SKM-1 (cell line): ENCODE results near the gene ZSWIM4.
"Not testable (repeated sequence)": the region's sequence is repeated elsewhere in the genome, so short reads cannot be mapped to it uniquely, and the experiment has no call there.

ENCODE experiments used
- DNase-seq: peaks from one replicate; lab custom pipeline; 2025; ENCODE audit not compliant: unreplicated experiment; lab: John Stamatoyannopoulos, UW

The ZSWIM4 gene

DNA sequence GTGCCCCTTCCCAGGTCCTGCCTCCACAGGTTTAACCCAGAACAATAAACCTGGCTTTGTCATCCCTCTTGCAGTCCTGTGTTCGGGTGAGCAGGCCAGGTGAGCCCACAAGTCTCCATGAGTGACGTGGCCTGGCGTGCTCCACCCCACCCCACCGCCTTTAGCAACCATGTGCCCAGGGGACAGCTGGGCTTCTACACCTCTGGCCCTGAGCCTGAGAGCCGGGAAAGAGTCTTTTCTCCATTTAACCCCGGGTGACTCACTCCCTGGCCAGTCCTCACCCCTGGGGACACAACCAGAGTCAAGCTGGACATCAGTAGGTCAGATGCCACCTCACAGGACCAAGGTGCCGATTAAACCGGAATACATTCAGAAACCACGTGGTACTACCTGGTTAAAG, 16.8 kb upstream of the ZSWIM4 start:
- DNase-seq = no peak

DNA sequence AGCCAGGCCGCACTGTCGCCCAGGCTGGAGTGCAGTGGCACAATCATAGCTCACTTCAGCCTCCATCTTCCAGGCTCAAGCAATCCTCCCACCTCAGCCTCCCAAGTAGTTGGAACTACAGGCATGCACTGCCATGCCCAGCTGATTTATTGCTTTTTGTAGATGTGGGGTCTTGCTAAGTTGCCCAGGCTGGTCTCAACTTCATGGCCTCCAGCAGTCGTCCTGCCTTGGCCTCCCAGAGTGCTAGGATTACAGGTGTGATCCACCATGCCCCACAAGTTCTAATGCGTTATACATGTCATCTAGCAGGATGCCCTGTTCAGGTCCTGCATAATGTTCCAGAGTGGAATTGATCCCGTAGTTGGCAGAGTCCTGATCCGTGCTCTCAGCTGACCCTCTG, 16.4 kb upstream of the ZSWIM4 start:
- no peak for DNase-seq

DNA sequence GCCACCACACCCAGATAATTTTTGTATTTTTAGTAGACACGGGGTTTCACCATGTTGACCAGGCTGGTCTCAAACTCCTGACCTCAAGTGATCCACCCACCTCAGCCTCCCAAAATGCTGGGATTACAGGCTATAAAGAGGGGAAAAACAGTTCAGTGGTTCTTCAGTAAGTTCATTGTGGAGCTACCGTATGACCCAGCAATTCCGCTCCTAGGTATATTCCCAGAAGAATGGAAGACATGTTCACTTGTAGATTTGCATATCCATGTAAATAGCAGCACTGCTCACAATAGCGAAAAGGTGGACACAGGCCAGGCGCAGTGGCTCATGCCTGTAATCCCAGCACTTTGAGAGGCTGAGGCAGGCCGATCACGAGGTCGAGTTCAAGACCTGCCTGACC, 15.4 kb upstream of the ZSWIM4 start:
- not testable (repeated sequence) for DNase-seq

DNA sequence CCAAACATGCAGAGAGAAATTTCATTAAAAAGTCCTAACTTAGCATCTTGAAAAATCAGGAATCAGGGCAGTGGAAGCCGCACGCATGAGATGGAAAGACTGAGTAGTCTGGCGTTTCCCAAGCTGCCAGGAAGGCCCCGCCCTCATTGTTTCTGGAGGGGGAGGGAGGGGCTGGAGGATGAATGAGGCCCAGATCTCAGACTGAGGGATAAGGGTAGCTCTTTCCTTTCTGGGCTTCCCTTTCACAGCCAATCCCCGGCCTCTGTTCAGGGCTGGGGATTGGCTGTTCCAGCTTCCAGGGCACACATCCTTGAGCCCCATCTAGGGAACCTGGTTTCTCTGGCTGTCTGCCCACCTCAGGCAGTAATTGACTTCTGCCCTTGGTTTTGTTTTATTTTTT, 13.7 kb upstream of the ZSWIM4 start:
- DNase-seq = no peak

DNA sequence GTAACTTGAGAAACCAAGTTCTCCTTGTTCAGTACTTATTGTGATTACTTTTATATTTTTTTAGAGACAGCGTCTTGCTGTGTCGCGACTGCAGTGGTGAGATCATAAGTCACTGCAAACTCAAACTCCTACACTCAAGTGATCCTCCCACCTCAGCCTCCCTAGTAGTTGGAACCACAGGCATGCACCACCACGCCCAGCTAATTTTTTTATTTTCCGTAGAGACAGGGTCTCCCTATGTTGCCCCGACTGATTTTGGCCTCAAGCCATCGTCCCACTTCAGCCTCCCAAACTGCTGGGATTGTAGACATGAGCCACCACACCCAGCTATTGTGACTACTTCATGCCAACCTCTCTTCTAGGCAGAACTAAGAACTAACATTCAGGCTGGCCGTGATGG, 12.7 kb upstream of the ZSWIM4 start:
- DNase-seq = no peak

DNA sequence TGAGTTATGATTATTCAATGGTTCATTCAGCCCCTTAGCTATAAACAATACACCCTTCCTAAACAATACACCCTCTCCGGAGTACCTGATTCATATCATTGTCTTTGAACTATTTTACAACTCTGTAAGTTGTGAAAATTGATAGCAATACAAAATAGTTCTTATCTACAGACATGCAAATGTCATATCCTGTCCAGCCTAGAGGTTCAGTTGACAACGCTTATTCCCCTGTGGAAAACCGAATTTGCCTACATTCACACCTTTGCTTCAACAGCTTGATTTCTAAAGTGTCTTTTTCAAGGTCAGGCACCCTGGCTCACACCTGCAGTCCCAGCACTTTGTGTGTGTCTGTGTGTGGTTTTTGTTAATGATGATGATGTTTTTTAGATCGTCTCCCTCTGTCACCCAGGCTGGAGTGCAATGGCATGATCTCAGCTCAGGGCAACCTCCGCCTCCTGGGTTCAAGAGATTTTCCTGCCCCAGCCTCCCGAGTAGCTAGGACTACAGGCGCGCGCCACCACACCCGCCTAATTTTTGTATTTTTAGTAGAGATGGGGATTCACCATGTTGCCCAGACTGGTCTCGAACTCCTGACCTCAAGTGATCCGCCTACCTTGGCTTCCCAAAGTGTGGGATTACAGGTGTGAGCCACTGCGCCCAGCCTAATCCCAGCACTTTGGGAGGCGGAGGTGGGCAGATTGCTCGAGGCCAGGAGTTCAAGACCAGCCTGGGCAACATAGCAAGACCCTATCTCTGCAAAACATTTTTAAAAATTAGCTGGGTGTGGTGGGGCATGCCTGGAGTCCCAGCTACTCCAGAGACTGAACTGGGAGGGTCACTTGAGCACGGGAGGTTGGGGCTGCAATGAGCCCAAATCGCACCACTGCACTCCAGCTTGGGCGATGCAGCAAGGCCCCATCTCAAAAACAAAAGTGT, 11.4 kb upstream of the ZSWIM4 start:
- DNase-seq = no peak

DNA sequence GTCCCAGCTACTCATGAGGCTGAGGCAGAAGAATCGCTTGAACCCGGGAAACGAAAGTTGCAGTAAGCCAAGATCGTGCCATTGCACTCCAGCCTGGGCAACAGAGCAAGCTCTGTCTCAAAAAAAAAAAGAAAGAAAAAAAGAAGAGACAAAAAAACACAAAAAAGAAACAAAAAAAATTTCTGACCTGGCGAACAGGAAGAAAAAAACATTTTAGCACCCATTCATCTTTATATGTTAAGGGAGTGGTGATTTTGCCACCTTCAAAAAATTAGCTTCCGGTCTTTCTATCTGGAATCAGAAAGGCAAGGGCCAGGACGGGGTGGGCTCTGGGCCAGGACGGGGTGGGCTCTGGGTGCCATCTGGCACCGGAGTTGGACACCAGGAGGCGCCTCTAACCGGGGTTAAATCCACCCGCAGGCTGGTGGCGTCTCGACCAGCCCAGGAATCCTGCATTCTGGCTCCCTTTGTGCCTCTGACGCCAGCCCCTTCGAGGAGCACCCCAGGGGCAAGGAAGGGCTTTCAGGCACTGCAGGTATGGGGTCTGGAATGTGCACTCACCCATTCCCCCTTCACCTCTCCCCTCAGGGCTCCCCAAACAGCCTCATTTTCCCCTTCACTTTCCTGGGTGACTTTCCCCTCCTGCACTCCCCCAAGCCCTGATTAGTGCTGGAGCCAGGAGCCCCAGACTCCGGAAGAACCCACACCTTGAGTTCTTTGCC, 10.4 kb upstream of the ZSWIM4 start:
- no peak for DNase-seq

DNA sequence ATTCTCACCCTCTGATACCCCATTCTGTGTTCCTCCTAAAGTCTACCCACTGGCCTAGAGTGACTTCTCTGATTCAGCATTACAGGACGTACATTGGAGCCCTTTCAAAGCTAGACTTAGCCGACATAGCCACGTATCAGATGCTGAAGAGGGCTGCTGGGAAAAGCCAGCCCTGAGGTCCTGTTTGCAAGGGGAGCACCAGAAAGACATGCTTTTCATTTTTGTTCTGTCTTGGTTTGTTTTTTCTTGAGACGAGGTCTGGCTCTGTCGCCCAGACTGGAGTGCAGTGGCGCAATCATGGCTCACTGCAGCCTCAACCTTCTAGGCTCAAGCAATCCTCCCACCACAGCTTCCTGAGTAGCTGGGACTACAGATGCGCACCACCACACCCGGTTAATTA, 6.3 kb upstream of the ZSWIM4 start:
- no peak for DNase-seq

DNA sequence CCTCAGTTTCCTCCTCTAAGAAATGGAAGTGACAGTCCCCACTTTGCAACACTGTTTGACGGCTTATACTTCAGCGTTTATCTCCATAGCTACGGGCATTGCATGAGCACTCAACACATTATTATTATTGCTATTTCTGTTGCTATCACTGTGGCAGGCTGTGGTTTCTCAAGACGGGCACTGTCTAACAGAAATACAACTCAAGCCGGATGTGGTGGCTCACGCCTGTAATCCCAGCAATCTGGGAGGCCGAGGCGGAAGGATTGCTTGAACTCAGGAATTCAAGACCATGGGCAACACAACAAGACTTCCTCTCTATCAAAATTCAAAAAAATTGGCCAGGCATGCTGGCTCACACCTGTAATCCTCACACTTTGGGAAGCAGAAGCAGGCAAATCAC, 4.9 kb upstream of the ZSWIM4 start:
- DNase-seq = peak; percentile 94

DNA sequence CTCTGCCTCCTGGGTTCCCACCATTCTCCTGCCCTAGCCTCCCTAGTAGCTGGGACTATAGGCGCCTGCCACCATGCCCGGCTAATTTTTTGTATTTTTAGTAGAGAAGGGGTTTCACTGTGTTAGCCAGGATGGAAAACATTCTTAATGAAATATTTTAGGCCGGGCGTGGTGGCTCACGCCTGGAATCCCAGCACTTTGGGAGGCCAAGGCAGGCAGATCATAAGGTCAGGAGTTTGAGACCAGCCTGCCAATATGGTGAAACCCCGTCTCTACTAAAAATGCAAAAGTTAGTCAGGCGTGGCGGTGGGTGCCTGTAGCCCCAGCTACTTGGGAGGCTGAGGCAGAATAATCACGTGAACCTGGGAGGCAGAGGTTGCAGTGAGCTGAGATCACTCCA, 1.9 kb upstream of the ZSWIM4 start:
- not testable (repeated sequence) for DNase-seq

DNA sequence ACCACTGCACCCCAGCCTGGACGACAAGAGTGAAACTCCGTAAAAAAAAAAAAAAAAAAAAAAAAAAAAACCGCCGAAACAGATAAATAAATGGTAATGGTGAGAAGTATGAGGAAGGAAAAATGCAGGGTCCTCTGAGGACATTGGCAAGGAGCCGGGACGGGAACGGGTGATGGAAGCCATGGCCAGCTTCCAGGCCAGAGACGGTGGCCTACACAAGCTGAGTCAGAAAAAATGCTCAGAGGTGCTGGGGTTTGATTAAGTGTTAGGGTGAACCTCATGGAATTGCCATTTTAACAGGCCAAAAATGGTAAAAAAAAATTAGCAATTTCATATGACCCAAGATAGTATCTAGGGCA, 866 bp upstream of the ZSWIM4 start:
- DNase-seq = no peak

DNA sequence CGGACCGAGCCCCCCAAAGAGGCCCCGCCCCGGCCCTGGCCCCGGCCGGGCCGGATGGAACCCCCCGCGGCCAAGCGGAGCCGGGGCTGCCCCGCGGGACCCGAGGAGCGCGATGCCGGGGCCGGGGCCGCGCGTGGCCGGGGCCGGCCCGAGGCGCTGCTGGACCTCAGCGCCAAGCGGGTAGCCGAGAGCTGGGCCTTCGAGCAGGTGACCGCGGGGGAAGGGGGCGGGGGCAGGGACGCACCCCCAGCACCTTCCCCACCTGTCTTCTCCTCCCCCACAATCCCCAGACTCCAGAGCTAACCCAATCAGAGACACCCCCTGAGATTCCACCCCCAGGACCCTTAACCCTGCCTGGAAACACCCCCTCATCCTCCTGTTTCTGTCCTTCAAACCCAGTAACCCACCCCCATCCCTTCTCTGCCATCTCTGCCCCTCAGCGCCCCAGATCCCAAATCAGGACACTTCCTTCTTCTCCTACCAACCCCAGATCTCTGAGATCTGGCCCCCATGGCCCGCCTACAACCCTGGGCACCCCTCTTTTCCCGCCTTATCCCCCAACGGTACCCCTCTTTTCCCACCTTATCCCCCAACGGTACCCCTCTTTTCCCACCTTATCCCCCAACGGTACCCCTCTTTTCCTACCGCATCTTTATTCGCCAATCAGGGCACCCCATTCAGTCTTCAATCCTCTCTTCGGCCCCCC, 505 bp downstream of the ZSWIM4 start:
- DNase-seq = no peak

DNA sequence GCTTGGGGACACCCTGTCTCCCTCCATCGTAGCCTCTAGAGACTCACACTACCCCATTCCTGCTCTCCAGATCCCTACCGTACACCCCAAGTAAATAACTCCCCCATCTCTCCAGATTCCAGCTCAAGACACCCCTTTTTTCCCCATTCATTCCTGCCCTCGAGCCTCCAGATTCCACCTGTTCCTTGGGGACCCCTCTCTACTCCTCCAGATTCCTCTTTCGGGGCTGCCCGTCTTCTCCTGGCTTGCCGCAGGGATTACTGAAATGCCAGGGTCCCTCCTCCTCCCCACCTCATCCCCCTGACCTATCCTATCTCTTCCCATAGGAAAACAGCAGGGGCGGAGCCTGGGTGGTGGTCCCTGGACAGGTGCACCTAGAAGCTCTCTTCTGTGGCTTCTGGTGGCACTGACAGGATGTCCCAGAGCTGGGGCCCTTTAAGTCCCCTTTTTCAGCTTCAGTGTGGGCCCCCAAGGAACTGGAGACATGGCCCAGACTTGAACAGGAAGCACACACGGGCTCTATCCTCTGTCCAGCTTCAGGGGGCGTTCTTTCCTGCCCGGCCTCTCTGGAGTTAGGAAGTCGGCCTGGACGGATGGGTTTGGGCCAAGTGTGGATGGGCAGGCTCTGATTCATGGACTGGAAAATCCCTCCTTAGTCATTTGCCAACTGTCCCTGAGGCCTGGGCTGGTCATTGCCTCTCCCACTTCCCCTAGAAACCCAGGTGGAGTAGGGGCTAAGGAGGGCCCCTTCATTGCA, 1.2 kb downstream of the ZSWIM4 start:
- no peak for DNase-seq

DNA sequence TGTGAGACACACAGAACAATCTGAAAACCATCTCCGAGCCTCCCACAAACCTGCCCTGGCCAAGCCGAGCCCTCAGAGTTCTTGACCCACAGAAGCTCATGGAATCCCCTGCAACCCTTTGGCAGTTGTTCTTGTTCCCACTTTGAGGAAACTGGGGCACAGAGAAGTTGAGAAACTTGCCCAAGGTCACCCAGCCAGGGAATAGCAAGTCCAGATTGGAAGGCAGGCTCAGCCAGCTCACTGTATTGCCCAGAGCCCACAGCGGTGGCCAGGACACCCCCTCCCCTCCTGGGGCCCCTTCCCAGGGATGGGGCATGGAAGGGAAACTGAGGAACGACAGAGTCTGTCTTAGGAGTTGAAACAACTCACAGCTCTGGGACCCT, 1.8 kb downstream of the ZSWIM4 start:
- DNase-seq = no peak

DNA sequence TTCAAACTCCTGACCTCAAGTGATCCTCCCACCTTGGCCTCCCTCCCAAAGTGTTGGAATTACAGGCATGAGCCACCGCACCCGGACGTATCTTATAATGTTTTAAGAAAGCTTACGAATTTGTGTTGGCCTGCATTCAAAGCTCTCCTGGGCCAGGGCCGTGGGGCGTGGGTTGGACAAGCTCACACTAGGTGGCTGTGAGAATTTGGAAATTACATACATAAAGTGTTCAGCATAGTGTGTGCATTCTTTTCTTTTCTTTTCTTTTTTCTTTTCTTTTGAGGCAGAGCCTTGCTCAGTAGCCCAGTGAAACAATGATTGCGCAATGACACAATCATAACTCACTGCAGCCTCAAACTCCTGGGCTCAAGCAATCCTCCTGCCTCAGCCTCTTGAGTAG, 2.6 kb downstream of the ZSWIM4 start:
- no peak for DNase-seq

DNA sequence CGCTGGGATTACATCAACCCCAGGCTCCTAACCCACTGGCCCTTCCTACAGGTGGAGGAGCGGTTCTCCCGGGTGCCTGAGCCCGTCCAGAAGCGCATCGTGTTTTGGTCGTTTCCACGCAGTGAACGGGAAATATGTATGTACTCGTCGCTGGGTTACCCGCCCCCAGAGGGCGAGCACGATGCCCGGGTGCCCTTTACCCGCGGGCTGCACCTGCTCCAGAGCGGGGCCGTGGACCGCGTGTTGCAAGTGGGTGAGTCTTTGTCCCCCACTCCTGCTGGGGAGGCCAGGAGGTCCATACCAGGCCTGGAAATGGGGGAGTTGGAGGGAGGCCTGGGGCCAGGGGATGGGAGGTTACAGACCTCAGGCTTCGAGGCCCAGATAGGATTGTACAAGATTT, 4.4 kb downstream of the ZSWIM4 start:
- DNase-seq = no peak

DNA sequence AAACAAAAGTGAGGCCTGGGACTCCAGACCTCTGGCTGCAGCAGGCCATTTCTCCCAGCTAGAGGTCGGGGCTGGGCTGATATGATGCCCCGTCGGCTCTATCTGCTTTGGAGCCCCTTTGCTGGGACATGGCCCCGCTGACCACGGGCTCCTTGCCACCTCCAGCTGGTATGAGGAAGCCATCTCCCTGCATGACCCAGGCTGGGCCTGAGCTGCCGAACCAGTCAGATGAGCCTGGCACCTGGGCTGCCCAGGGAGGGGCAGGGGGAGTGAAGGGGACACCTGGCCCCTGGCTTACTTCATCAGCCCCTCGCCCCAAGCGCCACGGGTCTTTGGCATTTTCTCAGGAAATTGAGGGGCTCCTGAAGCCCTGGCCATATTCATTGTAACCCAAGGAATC, 7.8 kb downstream of the ZSWIM4 start:
- no peak for DNase-seq

DNA sequence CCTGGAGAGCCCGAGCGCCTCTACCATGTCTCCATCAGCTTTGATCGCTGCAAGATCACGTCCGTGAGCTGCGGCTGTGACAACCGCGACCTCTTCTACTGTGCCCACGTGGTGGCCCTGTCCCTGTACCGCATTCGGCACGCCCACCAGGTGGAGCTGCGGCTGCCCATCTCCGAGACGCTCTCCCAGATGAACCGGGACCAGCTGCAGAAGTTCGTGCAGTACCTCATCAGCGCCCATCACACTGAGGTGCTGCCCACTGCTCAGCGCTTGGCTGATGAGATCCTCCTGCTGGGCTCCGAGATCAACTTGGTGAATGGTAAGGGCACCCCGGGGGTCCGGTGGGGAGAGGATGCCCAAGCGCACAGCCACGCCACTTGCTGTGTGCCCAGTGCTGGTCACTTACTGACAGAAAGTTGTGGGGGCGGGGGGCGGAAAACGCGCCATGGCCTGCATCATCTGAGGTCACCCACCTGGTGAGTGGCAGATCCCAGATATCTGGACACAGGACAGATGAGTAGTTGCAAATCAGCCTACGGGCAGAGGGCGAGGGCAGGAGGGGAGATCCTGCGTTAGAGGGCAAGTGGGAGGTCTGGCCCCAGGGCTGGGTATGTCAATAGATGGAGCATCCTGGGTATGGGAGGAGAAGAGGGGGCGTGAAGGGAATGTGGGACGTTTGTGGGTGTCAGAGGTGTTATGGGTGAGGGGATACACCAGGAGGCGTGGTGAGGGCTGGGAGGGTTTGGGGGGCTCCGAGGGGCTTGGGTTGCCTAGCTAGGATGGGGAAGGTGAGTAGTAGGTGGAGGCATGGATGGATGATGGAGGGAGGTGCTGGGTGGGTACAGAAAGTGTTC, 9.8 kb downstream of the ZSWIM4 start:
- no peak for DNase-seq

DNA sequence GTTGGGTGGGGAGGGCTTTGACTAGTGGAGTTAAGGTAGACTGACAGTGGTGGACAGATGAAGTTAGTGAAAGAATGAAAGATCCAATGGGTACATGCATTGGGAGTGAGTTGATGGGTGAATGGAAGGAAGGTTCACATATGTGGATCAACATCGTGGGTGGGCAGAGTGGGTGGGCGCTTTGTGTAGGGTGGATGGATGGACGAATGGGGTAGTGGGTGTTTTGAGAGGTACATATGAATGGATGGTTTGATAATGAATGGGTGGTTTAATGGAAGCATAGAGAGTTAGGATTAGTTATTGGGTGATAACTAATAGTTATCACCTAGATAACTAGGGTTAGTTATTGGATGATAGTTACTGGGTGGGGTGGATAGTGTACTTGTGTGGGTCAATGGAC, 11.5 kb downstream of the ZSWIM4 start:
- DNase-seq = no peak

DNA sequence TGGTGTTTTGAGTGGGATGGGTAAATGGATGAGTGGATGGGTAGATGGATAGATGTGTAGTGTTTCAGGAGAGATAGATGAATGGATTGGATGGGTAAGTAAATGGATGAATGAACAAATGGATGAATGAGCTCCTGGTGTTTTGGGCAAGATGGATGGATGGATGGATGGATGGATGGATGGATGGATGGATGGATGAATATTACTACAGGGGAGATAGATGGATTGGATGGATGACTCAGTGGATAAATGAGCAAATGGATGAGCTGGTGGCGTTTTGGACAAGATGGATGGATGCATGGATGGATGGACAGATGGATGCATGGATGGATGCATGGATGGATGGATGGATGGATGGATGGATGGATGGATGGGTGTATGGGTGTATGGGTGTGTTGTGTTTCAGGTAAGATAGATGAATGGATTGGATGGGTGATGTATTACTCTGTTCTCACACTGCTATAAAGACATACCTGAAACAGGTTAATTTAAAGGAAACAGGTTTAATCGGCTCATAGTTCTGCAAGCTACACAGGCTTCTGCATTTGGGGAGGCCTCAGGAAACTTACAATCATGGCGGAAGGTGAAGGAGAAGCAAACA, 12.3 kb downstream of the ZSWIM4 start:
- DNase-seq = no peak
